ENCODE measurements around the gene ARSG.
"Not testable (repeated sequence)": the region's sequence is repeated elsewhere in the genome, so short reads cannot be mapped to it uniquely, and the experiment has no call there.

Gene ARSG

DNA sequence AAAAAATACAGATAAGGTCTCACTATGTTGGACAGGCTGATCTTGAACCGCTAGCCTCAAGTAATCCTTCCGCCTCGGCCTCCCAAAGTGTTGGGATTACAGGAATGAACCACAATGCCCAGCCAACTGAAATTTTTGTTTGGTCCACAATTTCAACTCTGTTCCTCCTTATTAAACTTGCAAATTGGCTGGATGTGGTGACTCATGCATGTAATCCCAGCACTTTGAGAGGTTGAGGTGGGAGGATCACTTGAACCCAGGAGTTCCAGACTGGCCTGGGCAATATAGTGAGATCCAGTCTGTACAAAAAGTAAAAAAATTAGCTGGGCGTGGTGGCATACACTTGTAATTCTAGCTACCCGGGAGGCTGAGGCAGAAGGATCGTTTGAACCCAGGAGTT is 13.4 kb downstream of the ARSG start:
- H3K4me3 ChIP-seq (ENCODE audit: low read depth, low read length) = no peak overlapping the region
- TF ChIP-seq, protein P1, sequence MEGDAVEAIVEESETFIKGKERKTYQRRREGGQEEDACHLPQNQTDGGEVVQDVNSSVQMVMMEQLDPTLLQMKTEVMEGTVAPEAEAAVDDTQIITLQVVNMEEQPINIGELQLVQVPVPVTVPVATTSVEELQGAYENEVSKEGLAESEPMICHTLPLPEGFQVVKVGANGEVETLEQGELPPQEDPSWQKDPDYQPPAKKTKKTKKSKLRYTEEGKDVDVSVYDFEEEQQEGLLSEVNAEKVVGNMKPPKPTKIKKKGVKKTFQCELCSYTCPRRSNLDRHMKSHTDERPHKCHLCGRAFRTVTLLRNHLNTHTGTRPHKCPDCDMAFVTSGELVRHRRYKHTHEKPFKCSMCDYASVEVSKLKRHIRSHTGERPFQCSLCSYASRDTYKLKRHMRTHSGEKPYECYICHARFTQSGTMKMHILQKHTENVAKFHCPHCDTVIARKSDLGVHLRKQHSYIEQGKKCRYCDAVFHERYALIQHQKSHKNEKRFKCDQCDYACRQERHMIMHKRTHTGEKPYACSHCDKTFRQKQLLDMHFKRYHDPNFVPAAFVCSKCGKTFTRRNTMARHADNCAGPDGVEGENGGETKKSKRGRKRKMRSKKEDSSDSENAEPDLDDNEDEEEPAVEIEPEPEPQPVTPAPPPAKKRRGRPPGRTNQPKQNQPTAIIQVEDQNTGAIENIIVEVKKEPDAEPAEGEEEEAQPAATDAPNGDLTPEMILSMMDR (IDR thresholded peaks at IDR 0.05; ENCODE audit: low read depth, low read length) = no peak

DNA sequence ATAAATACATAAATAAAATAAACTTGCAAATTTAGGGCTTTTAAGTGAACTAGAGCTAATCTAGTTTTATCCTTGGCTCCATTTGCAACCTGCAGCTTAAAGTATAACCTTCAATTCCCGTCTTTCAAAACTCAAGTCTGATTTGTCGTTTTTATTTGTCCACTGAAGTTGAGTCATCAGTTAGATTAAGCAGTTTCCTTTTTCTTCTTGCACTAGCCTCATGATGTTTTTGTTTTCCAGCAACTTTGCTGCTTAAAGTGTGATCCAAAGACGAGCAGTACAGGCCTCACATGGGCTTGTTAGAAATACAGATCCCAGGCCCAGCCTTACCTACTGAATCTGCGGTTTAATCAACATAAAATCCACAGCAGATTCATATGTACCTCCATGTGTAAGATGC is 13.8 kb downstream of the ARSG start:
- no peak overlapping the region for H3K4me3 ChIP-seq (ENCODE audit: low read depth, low read length)
- TF ChIP-seq, protein P1 (IDR thresholded peaks at IDR 0.05; ENCODE audit: low read depth, low read length) = no peak

DNA sequence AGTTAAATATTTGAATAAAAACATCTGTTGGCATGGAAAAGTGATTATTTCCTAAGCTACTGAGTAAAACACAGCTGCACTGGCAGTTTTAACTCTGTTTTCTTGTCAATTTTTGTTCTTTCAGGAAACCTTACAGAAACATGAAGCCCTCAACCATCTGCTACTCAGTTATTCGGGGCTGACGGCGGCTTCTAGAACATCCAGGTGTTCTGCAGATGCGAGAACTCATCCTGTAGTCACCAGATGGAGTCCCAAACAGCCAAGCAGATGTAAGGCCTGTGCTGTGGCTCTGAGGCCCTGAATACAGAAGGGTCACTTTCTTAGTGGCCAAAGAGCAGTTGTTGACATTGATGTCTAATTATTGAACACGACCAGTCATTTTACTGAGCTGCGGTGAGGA is 15.5 kb downstream of the ARSG start:
- no peak overlapping the region for H3K4me3 ChIP-seq (ENCODE audit: low read depth, low read length)

DNA sequence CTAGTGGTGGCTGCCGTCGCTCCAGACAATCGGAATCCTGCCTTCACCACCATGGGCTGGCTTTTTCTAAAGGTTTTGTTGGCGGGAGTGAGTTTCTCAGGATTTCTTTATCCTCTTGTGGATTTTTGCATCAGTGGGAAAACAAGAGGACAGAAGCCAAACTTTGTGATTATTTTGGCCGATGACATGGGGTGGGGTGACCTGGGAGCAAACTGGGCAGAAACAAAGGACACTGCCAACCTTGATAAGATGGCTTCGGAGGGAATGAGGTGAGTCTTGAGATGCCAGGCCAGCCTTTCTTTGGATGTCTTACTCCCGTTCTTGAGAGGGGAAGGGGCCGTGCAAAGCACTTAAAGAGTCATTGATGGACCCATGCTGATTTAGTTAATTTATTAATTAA is 16.1 kb downstream of the ARSG start:
- H3K4me3 ChIP-seq (ENCODE audit: low read depth, low read length) = no peak overlapping the region
- TF ChIP-seq, protein P1 (IDR thresholded peaks at IDR 0.05; ENCODE audit: low read depth, low read length) = no peak

More for the DNA sequence above, 15.5 kb downstream of the ARSG start:
- TF ChIP-seq, protein P1 (IDR thresholded peaks at IDR 0.05; ENCODE audit: low read depth, low read length) = no peak

DNA sequence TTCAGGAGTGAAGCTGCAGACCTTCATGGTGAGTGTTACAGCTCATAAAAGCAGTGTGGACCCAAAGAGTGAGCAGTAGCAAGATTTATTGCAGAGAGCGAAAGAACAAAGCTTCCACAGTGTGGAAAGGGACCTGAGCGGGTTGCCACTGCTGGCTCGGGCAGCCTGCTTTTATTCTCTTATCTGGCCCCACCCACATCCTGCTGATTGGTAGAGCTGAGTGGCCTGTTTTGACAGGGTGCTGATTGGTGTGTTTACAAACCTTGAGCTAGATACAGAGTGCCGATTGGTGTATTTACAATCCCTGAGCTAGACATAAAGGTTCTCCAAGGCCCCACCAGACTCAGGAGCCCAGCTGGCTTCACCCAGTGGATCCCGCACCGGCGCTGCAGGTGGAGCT is 17.2 kb downstream of the ARSG start:
- not testable (repeated sequence) for H3K4me3 ChIP-seq (ENCODE audit: low read depth, low read length)

DNA sequence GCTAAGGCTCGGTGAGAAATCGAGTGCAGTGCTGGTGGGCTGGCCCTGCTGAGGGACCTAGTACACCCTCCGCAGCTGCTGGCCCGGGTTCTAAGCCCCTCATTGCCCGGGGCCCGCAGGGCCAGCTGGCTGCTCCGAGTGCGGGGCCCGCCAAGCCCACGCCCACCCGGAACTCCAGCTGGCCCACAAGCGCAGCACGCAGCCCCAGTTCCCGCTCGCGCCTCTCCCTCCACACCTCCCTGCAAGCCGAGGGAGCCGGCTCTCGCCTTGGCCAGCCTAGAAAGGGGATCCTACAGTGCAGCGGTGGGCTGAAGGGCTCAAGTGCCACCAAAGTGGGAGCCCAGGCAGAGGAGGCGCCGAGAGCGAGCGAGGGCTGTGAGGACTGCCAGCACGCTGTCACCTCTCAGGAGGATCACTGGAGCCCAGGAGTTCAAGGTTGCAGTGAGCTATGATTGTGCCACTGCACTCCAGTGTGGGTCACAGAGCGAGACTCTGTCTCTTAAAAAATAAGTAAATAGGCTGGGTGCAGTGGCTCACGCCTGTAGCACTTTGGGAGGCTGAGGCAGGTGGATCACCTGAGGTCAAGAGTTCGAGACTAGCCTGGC is 17.9 kb downstream of the ARSG start:
- H3K4me3 ChIP-seq (ENCODE audit: low read depth, low read length) = not testable (repeated sequence)

DNA sequence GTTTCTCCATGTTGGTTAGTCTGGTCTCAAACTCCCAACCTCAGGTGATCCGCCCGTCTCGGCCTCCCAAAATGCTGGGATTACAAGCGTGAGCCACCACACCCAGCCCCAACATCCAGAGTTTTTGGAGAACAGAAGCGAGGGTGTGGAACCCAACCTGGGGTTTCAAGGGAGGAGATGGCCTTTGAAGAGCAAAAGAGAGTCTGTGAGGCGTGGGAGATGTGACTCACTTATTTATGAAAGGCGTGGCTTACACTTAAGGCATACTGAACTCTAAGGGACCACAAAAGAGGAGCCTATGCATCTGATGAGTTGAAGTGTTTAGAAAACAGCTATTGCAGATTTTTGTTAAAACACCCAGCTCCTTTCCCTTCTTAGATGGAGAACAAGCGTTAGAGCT is 18.9 kb downstream of the ARSG start:
- TF ChIP-seq, protein P1 (IDR thresholded peaks at IDR 0.05; ENCODE audit: low read depth, low read length) = no peak
- no peak overlapping the region for H3K4me3 ChIP-seq (ENCODE audit: low read depth, low read length)

DNA sequence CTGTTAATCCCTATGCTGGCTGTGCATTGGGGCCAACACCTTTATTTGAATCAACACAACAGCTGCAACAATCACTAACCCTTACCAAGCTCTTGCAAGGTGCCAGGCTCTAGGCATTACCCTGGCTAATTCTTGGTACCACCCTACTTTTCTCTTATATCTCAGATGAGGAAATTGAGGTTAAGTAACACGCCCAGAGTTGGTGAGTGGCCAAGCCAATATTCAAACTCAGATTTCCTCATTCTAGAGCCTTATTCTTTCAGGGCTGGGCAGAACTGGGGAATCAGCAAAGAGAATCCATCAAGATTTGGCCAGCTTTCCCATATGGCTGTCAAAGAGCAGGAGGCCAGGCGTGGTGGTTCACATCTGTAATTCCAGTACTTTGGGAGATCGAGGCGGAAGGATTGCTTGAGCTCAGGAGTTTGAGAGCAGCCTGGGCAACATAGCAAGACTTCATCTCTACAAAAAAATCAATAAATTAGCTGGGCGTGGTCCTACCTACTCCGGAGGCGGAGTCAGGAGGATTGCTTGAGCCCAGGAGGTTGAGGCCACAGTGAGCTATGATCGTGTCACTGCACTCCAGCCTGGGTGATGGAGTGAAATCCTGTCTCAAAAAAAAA is 23.7 kb downstream of the ARSG start:
- no peak overlapping the region for H3K4me3 ChIP-seq (ENCODE audit: low read depth, low read length)
- TF ChIP-seq, protein P1 (IDR thresholded peaks at IDR 0.05; ENCODE audit: low read depth, low read length) = no peak

Data from WI38 (cell line).